GM21619 (cell line): Measurements from ENCODE around the gene ANKZF1.
A peak's percentile ranks its signal among the peaks of the same experiment; 100 is the strongest.

Source experiments
- ATAC-seq: cut with Tn5 transposase; IDR thresholded peaks from one replicate; pipeline ENCODE4 v1.9.1; 2021; ENCODE audit not compliant: unreplicated experiment

Gene ANKZF1

DNA sequence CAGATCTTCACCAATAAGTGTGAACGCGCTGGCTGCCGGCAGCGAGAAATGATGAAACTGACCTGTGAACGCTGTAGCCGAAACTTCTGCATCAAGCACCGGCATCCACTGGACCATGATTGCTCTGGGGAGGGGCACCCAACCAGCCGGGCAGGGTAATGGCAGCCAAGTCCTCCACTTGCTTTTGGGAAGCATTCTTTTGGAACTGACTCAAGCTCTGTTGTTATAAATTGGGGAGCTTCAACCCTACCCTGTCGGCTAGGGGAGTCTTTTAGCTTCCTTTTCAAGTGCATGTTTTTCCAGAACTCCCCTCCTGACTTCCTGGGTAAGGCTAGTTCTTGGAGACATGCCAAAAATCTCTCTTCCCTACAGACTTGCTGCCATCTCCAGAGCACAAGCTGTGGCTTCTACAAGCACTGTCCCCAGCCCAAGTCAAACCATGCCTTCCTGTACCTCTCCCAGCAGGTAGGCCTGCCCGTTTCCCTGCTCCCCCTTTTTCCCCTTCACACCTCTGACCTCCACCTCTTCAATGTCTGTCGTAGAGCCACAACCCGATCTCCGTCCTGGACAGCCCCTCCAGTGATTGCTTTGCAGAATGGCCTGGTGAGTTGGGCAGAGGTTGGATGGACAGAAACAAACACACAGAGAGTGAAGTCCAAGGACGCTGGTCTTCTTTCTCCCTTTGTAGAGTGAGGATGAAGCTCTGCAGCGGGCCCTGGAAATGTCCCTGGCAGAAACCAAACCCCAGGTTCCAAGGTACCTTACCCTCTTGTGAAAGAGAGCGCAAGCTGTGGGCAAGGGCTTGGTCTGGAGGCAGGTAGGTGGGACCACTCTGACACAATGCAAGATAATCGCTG, 21.5 kb upstream of the ANKZF1 start:
- ATAC-seq: no peak

DNA sequence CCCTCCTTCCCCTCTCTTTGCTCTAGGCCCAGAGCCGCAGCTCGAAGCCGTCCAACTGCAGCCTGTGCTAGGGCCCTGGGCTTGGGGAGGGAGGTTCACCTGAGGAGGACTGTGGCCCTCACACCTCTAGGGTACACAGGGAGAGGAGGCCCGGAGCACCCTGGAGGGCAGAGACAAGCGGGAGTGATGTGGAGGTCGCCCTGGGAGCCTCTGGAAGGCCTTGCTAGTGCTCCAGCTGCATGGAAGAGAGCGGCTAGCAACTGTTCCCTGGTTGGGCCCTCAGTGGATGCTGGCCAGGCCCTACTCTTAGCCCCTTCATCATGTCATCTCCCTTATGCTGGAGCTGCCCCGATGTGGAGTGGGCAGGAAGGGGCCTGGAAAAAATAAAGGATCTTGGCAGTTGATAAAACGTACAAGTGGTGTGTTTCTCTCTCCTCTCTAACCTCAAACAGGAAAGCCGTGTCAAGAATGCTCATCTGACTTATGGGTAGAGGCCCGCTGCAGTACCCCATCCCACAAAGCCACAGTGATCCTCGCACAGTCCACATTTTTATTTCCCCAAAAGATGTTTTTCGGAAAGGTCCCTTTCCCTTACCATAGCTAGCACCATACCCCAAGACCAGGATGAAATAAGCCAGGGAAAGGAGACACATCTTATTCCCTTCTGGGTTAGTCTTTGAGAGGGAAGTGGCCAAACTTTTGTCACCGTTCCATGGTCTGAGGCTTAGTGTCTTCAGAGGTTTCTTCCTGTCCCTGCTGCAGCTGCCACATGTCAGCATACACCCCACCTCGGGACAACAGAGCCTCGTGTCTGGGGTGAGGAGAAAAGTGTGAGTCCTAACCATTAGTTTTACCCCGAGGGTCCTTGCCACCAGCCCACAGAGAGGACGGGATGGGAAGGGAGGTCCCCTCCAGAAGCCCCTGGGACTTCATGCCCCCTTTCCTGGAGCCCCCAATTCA, 20.1 kb upstream of the ANKZF1 start:
- ATAC-seq: no peak

GRCh38 chr2:219210196-219210885, 19.3 kb upstream of the ANKZF1 start:
- ATAC-seq: no peak

- ATAC-seq: no peak
These were observed 18.7 kb upstream of the ANKZF1 start for GRCh38 chr2:219210886-219211362.

- ATAC-seq: no peak
These were observed 16.6 kb upstream of the ANKZF1 start for GRCh38 chr2:219213026-219213415.

- no peak for ATAC-seq
These were observed 16.0 kb upstream of the ANKZF1 start for GRCh38 chr2:219213486-219214071.

DNA sequence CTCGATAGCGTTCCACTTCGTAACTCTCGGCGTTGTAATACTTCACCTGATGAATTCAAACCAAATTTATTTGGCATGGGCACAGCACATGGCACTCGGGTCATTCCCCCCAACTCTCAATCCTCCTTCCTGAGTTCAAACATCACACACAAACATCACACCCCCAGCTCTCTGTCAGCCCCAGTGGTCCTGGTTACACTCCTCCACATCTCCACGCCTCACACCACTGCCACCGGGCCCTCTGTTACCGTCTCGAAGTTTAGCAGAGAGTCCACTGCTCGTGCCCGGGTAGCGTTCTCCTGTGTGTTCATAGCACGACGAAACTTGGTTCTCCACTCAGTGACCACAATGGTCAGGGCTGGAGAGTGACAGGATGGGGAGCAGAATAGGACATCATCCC, 15.5 kb upstream of the ANKZF1 start:
- no peak for ATAC-seq

- ATAC-seq: no peak
These were observed 14.8 kb upstream of the ANKZF1 start for GRCh38 chr2:219214786-219215185.

DNA sequence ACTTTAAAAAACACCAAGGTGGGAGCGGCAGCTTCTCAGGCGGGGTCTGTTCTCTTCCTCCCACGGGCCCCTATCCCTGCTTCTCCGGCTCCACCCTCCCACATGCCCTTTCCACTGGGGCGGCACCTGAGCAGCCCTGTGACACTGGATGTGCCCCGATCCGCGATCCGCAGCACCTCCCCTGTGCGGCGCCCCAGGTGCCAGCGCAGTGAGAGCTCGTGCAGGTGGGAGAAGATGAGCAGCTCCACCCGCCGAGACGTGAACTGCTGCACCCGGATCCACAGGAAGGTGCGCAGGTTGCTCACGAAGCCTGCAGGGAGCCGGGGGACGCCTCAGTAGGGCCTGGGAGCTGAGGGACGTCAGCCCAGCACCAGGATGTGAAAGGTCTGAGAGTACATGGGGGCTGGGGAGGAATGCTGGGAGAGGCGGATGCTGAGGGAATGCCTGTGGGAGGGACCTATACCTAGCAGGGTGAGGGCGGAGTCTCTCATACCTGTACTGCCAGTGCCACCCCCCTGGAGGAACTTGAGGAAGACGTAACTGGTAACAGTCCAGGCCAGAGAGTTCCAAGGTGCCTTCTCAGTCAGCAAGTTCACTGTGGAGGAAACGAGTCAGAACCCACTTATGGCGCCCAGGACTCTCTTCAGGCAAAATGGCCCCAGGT, 13.6 kb upstream of the ANKZF1 start:
- no peak for ATAC-seq

DNA sequence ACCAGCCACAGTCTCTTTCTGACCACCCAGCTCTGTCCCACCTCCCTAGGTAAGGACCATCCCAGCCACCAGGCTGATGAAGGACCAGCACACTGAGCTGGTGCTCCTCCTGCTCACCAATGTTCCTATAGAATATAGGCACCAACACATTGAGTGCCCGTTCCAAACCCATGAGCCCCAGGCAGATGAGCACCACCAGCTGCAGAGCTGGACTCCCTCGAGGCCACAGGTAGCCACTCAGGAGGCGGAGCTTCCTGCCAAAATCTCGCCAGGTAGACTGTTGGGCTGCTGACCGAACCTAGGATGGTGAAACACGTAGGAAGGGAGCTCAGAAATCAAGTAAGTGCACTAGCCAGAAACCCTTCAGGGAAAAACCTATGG, 13.1 kb upstream of the ANKZF1 start:
- ATAC-seq: no peak

DNA sequence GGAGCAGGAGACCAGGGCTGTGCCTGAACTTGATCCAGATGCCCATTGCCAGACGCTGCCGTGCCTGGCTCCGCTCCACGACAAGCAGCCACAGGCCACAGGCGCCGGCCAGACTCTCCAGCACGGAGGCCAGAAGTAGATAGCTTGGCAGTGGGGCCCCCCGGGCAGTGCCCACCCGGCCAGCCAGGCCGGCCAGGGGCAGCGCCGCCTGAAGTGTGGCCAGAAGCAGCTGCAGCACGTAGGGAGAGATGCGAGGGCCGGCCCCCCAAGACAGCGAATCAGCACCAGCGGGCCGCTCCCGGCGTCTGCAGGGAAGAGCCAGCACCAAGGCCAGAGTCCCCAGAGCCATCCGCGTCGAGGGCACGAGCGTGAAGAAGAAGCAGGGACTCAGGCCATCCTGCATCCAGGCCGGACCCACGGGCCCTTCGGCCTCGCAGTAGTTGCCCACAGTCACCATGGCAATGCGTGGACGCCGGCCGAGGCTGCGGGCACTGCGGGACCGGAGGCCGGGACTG, 11.3 kb upstream of the ANKZF1 start:
- ATAC-seq: peak; percentile 29

GRCh38 chr2:219218732-219219701, 10.6 kb upstream of the ANKZF1 start, which contains the start of gene ABCB6:
ABCB6 (minus strand) TSS chr2:219218958; CDS start chr2:219218673, 285 bp downstream.
- ATAC-seq: peak; percentile 81

- no peak for ATAC-seq
These were observed 9.6 kb upstream of the ANKZF1 start for GRCh38 chr2:219219784-219220532.

DNA sequence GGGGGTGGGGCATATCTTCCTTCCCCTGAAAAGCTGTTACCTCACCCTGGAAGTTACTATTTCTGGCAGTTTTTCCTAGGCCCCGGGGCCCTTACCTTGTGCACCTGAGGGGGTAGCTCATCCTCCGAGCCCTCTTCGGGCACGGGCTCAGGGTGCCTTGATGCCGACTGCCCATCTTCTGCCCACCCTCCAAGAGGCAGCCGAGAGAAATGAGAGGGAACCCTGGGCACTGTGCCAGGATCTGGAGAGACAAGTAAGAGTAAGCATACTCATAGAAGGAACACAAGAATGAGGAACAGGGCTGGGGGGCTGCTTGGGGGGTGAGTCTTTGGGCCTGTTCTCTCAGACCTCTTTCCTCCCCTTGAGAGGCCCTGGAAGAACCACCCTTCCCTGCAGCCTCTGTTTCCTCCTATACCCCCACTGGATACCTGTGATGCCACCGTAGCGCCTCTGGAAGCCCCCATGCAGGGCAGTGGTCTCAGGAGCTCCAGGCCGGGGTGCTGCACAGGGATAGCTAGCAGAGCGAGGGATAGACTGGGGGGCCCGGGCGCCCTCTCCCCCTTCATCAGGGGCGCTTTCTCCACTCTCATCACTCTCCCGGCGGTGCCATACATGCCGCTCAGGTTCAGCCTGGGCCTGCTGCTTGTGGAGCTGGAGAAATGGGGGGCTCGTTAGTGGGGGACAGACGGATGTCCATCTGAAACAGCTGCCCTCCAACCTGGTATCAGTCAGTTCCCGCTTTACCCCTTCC, 8.8 kb upstream of the ANKZF1 start:
- no peak for ATAC-seq

DNA sequence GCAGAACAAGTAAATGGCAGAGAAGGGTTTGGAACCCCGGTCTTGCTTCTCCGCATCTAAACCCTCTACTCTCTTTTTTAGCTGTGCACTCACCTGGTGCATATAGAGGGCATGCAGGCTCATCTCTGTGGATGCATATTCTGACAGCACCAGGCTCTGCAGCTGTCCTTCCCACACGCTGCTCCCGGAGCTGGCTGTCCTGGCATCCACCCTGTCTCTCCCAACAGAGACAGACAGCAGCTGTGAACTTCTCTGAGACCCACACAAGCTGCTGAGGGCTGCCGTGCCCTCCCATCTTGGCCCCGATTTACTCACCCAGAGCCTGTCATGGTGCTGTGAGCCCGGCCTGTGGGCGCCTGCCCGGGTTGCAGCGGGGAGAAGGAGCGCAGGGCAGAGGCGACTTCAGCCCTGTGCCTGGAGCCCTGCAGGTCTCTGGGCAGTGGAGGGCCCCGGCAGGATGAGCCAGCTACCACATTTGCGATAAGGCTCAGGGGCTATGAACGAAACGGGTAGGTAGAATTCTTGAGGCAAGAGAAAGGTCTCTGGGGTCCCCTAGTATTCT, 7.6 kb upstream of the ANKZF1 start:
- no peak for ATAC-seq

DNA sequence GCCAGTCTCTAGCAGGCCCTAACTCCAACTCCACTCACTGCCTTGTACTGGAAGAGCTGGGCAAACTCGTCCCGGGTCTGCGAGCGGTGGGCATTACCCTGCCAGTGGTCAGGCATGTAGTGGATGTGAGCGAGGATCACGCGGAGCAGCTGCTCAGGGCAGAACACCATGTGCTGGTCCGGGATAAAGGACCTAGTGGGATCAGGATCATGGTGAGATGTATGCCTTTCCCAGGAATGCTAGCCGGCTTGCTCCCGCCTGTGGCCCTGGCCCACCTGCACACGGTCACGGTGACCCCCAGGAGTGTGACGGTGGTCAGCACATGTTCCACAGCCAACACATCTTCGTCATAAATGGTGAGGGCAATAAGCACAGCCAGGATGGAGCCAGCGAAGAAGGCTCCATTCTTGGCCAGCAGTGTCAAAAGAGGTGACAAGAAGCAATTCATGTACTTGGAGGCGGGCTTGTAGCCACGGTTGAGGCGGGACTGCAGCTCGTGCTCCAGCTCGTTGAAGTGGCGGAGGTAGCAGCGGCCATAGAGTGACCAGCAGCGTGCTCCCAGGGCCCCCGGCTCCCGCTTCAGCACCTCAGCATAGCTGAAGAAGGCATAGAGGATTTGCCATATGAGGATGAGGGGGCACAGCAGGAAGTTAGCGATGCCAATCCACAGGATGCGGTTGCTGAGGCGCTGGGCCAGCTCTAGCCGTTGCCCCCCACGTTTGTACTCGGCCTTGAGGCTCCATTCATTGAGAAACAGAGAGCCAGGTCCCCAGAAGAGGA, 5.6 kb upstream of the ANKZF1 start:
- ATAC-seq: no peak
